ENCODE results near the gene EPHB1. TPM values are rescaled to one million over a fixed set of nuclear protein-coding genes. Genes with fewer than 3 reads are reported as not detected.

EPHB1 gene
- polyA plus RNA-seq, 1 of the 3 experiments (the other 2 are of a cell fraction): 1.2 TPM

GRCh38 chr3:135271177-135272025 lies 476.3 kb downstream of the EPHB1 start:
- no peak overlapping the region for H3K4me3 ChIP-seq (ENCODE audit: low read depth in 2 of 2, low read length in 1 of 2)
- H3K4me2 ChIP-seq: no peak overlapping the region
- no peaks in the 10 kb centered on the region for H3K36me3 ChIP-seq (replicated peaks in 1 of 2; ENCODE audit: control insufficient read depth in 1 of 2, insufficient read depth in 2 of 2, low read length in 1 of 2)
- H3K27ac ChIP-seq (ENCODE audit: low read depth in 2 of 2, low read length in 1 of 2): no peak overlapping the region
- H3K9me2 ChIP-seq: no peaks in the 10 kb centered on the region
- peaks cover 0 to 6% of the 10 kb centered on the region in 2 experiments; a peak in 1 of 4 replicates for H3K4me1 ChIP-seq (ENCODE audit: control insufficient read depth in 1 of 2, insufficient read depth in 2 of 2, low read depth in 1 of 2, low read length in 1 of 2)
- H3F3A ChIP-seq (replicated peaks; ENCODE audit: insufficient read depth): no peaks in the 10 kb centered on the region
- ChIA-PET CTCF (interaction anchor here (0.6 kb wide), 1 partner anchor 12 kb away, joined by 3 read pairs; no protein-coding TSS in a partner anchor), POLR2A (no interaction called here)
- no peaks in the 10 kb centered on the region for H3K27me3 ChIP-seq (ENCODE audit: insufficient read depth)
- TF ChIP-seq RCOR1 (IDR thresholded peaks at IDR 0.05; ENCODE audit: low read length) (no peak), FOSL2 (IDR thresholded peaks at IDR 0.05; ENCODE audit: borderline replicate concordance, low read depth) (no peak), SIN3A (IDR thresholded peaks at IDR 0.05; ENCODE audit: borderline replicate concordance, low read depth, low read length) (no peak), GATA2 (CRISPR knock-in tag; IDR thresholded peaks at IDR 0.05) (no peak), MXI1 (IDR thresholded peaks at IDR 0.05; ENCODE audit: low read depth, low read length) (no peak)
- 31% methylated on average over 9 of the region's 10 CpGs for WGBS (ENCODE audit: low lambda C conversion rate)
- no peak overlapping the region for H3K9ac ChIP-seq
- DNase-seq: no peak
- no peak overlapping the region for H2AFZ ChIP-seq (ENCODE audit: low read depth)
- H4K20me1 ChIP-seq (ENCODE audit: insufficient read depth): no peaks in the 10 kb centered on the region
- no peaks in the 10 kb centered on the region for H3K79me2 ChIP-seq (ENCODE audit: insufficient read depth)
- no peaks in the 10 kb centered on the region for H3K9me3 ChIP-seq

- CTCF ChIA-PET: no interaction called here
- no peak overlapping the region for H3K4me2 ChIP-seq
- no peak overlapping the region for H2AFZ ChIP-seq (ENCODE audit: low read depth)
- H3K9ac ChIP-seq: no peak overlapping the region
- H3K79me2 ChIP-seq (ENCODE audit: insufficient read depth): no peaks in the 10 kb centered on the region
- H3K36me3 ChIP-seq (replicated peaks in 1 of 2; ENCODE audit: control insufficient read depth in 1 of 2, insufficient read depth in 2 of 2, low read length in 1 of 2): no peaks in the 10 kb centered on the region
- TF ChIP-seq YY1 (IDR thresholded peaks at IDR 0.05; ENCODE audit: low read depth) (no peak), GABPA (IDR thresholded peaks at IDR 0.05; ENCODE audit: low read depth) (no peak), RXRA (IDR thresholded peaks at IDR 0.05; ENCODE audit: borderline replicate concordance, low read depth) (no peak), NRF1 (IDR thresholded peaks at IDR 0.05; ENCODE audit: low read depth, low read length) (no peak), MEF2A (IDR thresholded peaks at IDR 0.05; ENCODE audit: borderline replicate concordance, low read depth) (no peak), MXI1 (IDR thresholded peaks at IDR 0.05; ENCODE audit: low read depth, low read length) (no peak), TAF1 (IDR thresholded peaks at IDR 0.05; ENCODE audit: borderline replicate concordance, low read depth, low read length) (no peak), RAD21 (IDR thresholded peaks at IDR 0.05; ENCODE audit: low read length) (no peak), RFX5 (IDR thresholded peaks at IDR 0.05; ENCODE audit: low read length) (no peak), TEAD4 (IDR thresholded peaks at IDR 0.05; ENCODE audit: borderline replicate concordance, insufficient read depth) (no peak), JUND (IDR thresholded peaks at IDR 0.05) (no peak), FOXJ3 (CRISPR knock-in tag; IDR thresholded peaks at IDR 0.05) (no peak), ELF1 (IDR thresholded peaks at IDR 0.05) (no peak), IRF3 (IDR thresholded peaks at IDR 0.05; ENCODE audit: low read depth, low read length) (no peak)
- DNase-seq: no peak
- H3K27me3 ChIP-seq (ENCODE audit: insufficient read depth): no peaks in the 10 kb centered on the region
- H3F3A ChIP-seq (replicated peaks; ENCODE audit: insufficient read depth): no peaks in the 10 kb centered on the region
- 25% methylated on average over 7 of the region's 7 CpGs for WGBS (ENCODE audit: low lambda C conversion rate)
- peaks cover 0 to 6% of the 10 kb centered on the region in 2 experiments; a peak in 1 of 4 replicates for H3K4me1 ChIP-seq (ENCODE audit: control insufficient read depth in 1 of 2, insufficient read depth in 2 of 2, low read depth in 1 of 2, low read length in 1 of 2)
- H3K9me3 ChIP-seq: no peaks in the 10 kb centered on the region
- POLR2A ChIA-PET: no interaction called here
- H4K20me1 ChIP-seq (ENCODE audit: insufficient read depth): no peaks in the 10 kb centered on the region
- no peak overlapping the region for H3K27ac ChIP-seq (ENCODE audit: low read depth in 2 of 2, low read length in 1 of 2)
- H3K4me3 ChIP-seq (ENCODE audit: low read depth in 2 of 2, low read length in 1 of 2): no peak overlapping the region
- H3K9me2 ChIP-seq: no peaks in the 10 kb centered on the region
These were observed 477.1 kb downstream of the EPHB1 start for GRCh38 chr3:135272026-135272669.
